Breast epithelium (tissue), 4 donors: ENCODE data around the gene IL17RC. TPM values are rescaled to one million over a fixed set of nuclear protein-coding genes. Genes with fewer than 3 reads are reported as not detected.
A peak's percentile ranks its signal among the peaks of the same experiment; 100 is the strongest.

ENCODE experiments used
- DNase-seq, 2 donors: peaks; one replicate each; pipeline ENCODE4 v3.0.0-alpha.2; 2019; ENCODE audit warnings: low spot score in 2 of 2
- H3K27ac ChIP-seq, 2 donors: fragments of 200-600 bp; sonication (generic) in 1 of 2; one replicate each; pipeline ENCODE4 v1.5.1; 2016 to 2019; ENCODE audit warnings: mild to moderate bottlenecking in 1 of 2
- H3K27me3 ChIP-seq, 2 donors: fragments of 200-600 bp; sonication (generic) in 1 of 2; one replicate each; pipeline versions ENCODE4 v1.5.1 to v1.6.0; 2017 to 2019; ENCODE audit warnings: control low read depth in 1 of 2, mild to moderate bottlenecking in 1 of 2
- H3K36me3 ChIP-seq: fragments of 200-600 bp; one replicate; pipeline ENCODE4 v1.5.1; 2019
- H3K4me1 ChIP-seq, 2 donors: fragments of 200-600 bp; sonication (generic); one replicate each; pipeline ENCODE4 v1.5.1; 2016 to 2019; ENCODE audit warnings: control low read depth in 1 of 2
- H3K4me3 ChIP-seq, 3 donors: fragments of 200-600 bp; sonication (generic); 1 replicate in 2 of 3; 2 replicates in 1 of 3; pipeline ENCODE4 v1.5.1; 2016 to 2019; ENCODE audit warnings: mild to moderate bottlenecking in 3 of 3, moderate library complexity in 2 of 3
- H3K9me3 ChIP-seq, 2 donors: fragments of 200-600 bp; sonication (generic) in 1 of 2; one replicate each; pipeline ENCODE4 v1.5.1; 2016 to 2019; ENCODE audit warnings: control low read depth in 1 of 2
- CTCF ChIP-seq, 3 donors: fragments of 450-650 bp; IDR thresholded peaks; one replicate each; pipeline ENCODE4 v1.5.1; 2016 to 2017; ENCODE audit warnings: antibody characterized with exemption in 3 of 3, mild to moderate bottlenecking in 3 of 3, moderate library complexity in 3 of 3
- POLR2A ChIP-seq: fragments of 450-650 bp; IDR thresholded peaks from one replicate; pipeline ENCODE4 v1.6.1; 2016; ENCODE audit warnings: antibody characterized with exemption, mild to moderate bottlenecking, moderate library complexity
- POLR2AphosphoS5 ChIP-seq, 3 donors: sonication (generic); formaldehyde crosslinking; IDR thresholded peaks; one replicate each; pipeline ENCODE4 v1.6.1; 2017; ENCODE audit warnings: antibody characterized with exemption in 3 of 3
- intact Hi-C: fragments of 100-400 bp; cut with DNase I; formaldehyde crosslinking; loops from one replicate; pipeline ENCODE4 v1.15.1; 2023; ENCODE audit warnings: low total_unique reads
- total RNA-seq, 3 donors: library from RNA; depleted of rRNA; stranded (reverse); fragments of >200 nt; gene quantifications; one replicate each; pipeline ENCODE4 v1.1.0, GENCODE V29; 2016

Gene IL17RC
- total RNA-seq, 3 donors from 2014 or later: 59.6 to 119 (median 90.6) TPM

GRCh38 chr3:9970020-9970652 is 53.2 kb downstream of the IL17RC start:
- Histone ChIP-seq H3K27ac (peak overlapping the region; percentile 82 to 87), H3K4me3 (no peak overlapping the region), H3K27me3 (no peaks in the 10 kb centered on the region), H3K36me3 (no peaks in the 10 kb centered on the region), H3K4me1 (no peaks in the 10 kb centered on the region), H3K9me3 (no peaks in the 10 kb centered on the region)
- no peak for DNase-seq
- no peak for TF ChIP-seq CTCF (IDR thresholded peaks at IDR 0.05)
- TF ChIP-seq POLR2A: no peak
- no peak for TF ChIP-seq POLR2AphosphoS5 (IDR thresholded peaks at IDR 0.05)
- intact Hi-C loops: no loop called here

DNA sequence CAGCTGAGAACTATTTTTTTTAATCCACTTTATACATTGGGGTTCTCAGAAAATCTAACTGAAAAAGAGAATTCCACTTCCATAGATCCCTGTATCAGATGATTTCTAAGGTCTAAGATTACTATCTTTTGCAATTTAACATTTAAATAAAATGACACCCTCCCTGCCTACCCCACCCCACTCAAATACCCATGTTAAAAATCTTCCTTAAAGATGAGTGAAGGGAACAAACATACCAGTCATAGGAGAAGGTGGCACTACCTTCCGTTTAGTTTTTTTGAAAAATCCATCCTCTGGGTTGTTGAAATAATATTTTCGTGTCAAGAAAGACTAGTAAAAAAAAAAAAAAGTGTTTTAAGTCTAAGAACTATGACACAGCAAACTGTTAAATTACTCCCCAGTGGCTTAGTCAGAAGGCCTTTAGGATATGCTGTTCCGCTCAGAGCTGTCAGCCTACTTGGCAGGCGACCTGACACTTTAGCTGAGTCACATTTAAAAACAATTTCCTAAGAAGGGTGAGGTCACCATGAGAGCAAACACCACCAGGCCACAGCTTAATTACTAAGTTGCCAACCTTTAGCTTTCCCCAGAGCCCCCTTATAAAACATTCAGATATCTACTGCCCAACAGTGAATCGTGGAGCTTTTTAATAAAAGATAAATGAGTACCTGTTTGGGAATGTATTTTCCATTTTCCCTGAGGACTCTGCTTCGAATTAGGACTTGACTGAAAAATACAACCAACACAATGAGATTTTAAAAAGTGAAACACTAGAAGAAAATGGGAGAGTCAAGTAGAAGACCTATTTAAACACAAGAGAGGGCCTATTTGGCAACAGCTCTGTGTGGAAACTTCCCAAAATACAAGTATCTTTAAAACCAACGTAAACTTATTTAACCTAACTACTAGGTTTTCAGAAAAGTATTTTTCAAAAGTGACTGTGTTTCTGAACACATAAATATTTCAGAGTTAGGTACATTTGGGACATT is 60.1 kb downstream of the IL17RC start:
- no peaks in the 10 kb centered on the region for H3K4me1 ChIP-seq
- peak overlapping the region; percentile 84 to 85 for H3K27ac ChIP-seq
- H3K9me3 ChIP-seq: no peaks in the 10 kb centered on the region
- peak; percentile 44 to 73 (median 65) for TF ChIP-seq POLR2AphosphoS5 (IDR thresholded peaks at IDR 0.05)
- no peak for TF ChIP-seq POLR2A
- H3K36me3 ChIP-seq: no peaks in the 10 kb centered on the region
- no peaks in the 10 kb centered on the region for H3K27me3 ChIP-seq
- DNase-seq: peak; percentile 69 to 76
- no peak overlapping the region for H3K4me3 ChIP-seq
- intact Hi-C loops: no loop called here

GRCh38 chr3:9978710-9979305 is 61.9 kb downstream of the IL17RC start:
- intact Hi-C loops: no loop called here
- no peak for DNase-seq
- no peaks in the 10 kb centered on the region for H3K36me3 ChIP-seq
- H3K9me3 ChIP-seq: no peaks in the 10 kb centered on the region
- no peak overlapping the region for H3K4me3 ChIP-seq
- H3K27ac ChIP-seq: peak overlapping the region; percentile 57 to 68
- peaks cover 0 to 5% of the 10 kb centered on the region in 2 donors for H3K4me1 ChIP-seq
- TF ChIP-seq POLR2AphosphoS5 (IDR thresholded peaks at IDR 0.05) (no peak), POLR2A (no peak), CTCF (IDR thresholded peaks at IDR 0.05) (no peak)
- H3K27me3 ChIP-seq: no peaks in the 10 kb centered on the region

- Histone ChIP-seq H3K27ac (no peak overlapping the region), H3K4me1 (peaks cover 0 to 5% of the 10 kb centered on the region in 2 donors), H3K27me3 (no peaks in the 10 kb centered on the region), H3K4me3 (no peak overlapping the region), H3K36me3 (no peaks in the 10 kb centered on the region), H3K9me3 (no peaks in the 10 kb centered on the region)
- TF ChIP-seq POLR2A (no peak), CTCF (IDR thresholded peaks at IDR 0.05) (no peak), POLR2AphosphoS5 (IDR thresholded peaks at IDR 0.05) (no peak)
- no peak for DNase-seq
- intact Hi-C loops: loop anchor here (5.0 kb wide), 1 partner anchor 848 kb away; no protein-coding TSS in a partner anchor
Measured at GRCh38 chr3:9980251-9980650, 63.4 kb downstream of the IL17RC start.

Other genes starting within 250 kb of the IL17RC start
- gene CPNE9, start 213.3 kb upstream of the IL17RC start, total RNA-seq: not detected
- 10 to 100 TPM; 14.7 to 19.7 (median 19.3) TPM for gene BRPF1, start 185.4 kb upstream of the IL17RC start, total RNA-seq
- 10 to 100 TPM; 21.3 to 33.4 (median 23.3) TPM for gene OGG1, start 167.1 kb upstream of the IL17RC start, total RNA-seq
- 10 to 100 TPM; 25.2 to 58.7 (median 40.0) TPM for gene CAMK1, start 147.2 kb upstream of the IL17RC start, total RNA-seq
- gene TADA3, start 124.6 kb upstream of the IL17RC start, total RNA-seq: 10 to 100 TPM; 66.1 to 73.4 (median 70.1) TPM
- 100 to 1,000 TPM; 116 to 163 (median 117) TPM for gene ARPC4, start 124.0 kb upstream of the IL17RC start, total RNA-seq
- gene TTLL3, start 106.8 kb upstream of the IL17RC start, total RNA-seq: 10 to 100 TPM; 63.1 to 76.7 (median 72.3) TPM
- gene RPUSD3, start 73.1 kb upstream of the IL17RC start, total RNA-seq: 10 to 100 TPM; 33.4 to 41.3 (median 38.3) TPM
- 1,000 to 10,000 TPM in 1 of 3 donors, 100 to 1,000 TPM in 1, 10 to 100 TPM in 1; 92.3 to 1,697 (median 153) TPM for gene CIDEC, start 36.8 kb upstream of the IL17RC start, total RNA-seq
- 10 to 100 TPM; 34.1 to 73.1 (median 56.5) TPM for gene JAGN1, start 26.5 kb upstream of the IL17RC start, total RNA-seq
- gene IL17RE, start 14.2 kb upstream of the IL17RC start, total RNA-seq: 10 to 100 TPM; 11.5 to 22.0 (median 11.7) TPM
- gene CRELD1, start 16.7 kb downstream of the IL17RC start, total RNA-seq: 10 to 100 TPM; 33.6 to 52.4 (median 44.6) TPM
- 1 to 10 TPM in 2 of 3 donors, under 1 TPM in 1; 0.64 to 2.8 (median 2.0) TPM for gene PRRT3, start 35.3 kb downstream of the IL17RC start, total RNA-seq
- 10 to 100 TPM; 38.3 to 88.5 (median 42.9) TPM for gene EMC3, start 69.7 kb downstream of the IL17RC start, total RNA-seq
- gene FANCD2, start 109.3 kb downstream of the IL17RC start, total RNA-seq: 10 to 100 TPM in 1 of 3 donors, 1 to 10 TPM in 2; 3.7 to 12.9 (median 6.2) TPM
- gene FANCD2OS, start 191.2 kb downstream of the IL17RC start, total RNA-seq: not detected
- gene BRK1, start 198.6 kb downstream of the IL17RC start, total RNA-seq: 100 to 1,000 TPM; 119 to 144 (median 119) TPM
- gene VHL, start 224.7 kb downstream of the IL17RC start, total RNA-seq: 10 to 100 TPM; 31.8 to 44.6 (median 40.0) TPM
- gene IRAK2, start 247.8 kb downstream of the IL17RC start, total RNA-seq: 1 to 10 TPM; 3.4 to 7.2 (median 5.1) TPM